Kidney (tissue), 14 donors: ENCODE data around the gene EPB41L3. TPM values are rescaled to one million over a fixed set of nuclear protein-coding genes. Genes with fewer than 3 reads are reported as not detected.

Experiments used
- DNase-seq, 5 donors: peaks; one replicate each; pipeline ENCODE4 v3.0.0-alpha.2; 2013 to 2020
- FAIRE-seq: peaks from 2 replicates; lab custom pipeline; 2012; peaks lifted over from hg19 to GRCh38; lab: Jason Lieb, UNC
- H3K27ac ChIP-seq, 2 donors: one replicate each; pipeline ENCODE4 v1.7.0; 2013; ENCODE audit warnings: low read depth in 2 of 2, low read length in 2 of 2, inconsistent platforms in 1 of 2
- H3K27me3 ChIP-seq: one replicate; pipeline ENCODE4 v1.7.1; 2013; ENCODE audit warnings: low read length, inconsistent platforms; ENCODE audit not compliant: control insufficient read depth, insufficient read depth
- H3K36me3 ChIP-seq, 3 donors: one replicate each; pipeline versions ENCODE4 v1.7.0 to v1.7.1; 2013; ENCODE audit warnings: low read length in 3 of 3, control low read depth in 1 of 3, inconsistent platforms in 1 of 3; ENCODE audit not compliant: insufficient read depth in 3 of 3, control insufficient read depth in 2 of 3
- H3K4me1 ChIP-seq, 3 donors: one replicate each; pipeline versions ENCODE4 v1.7.0 to v1.7.1; 2013; ENCODE audit warnings: low read length in 3 of 3, inconsistent platforms in 1 of 3, low read depth in 1 of 3; ENCODE audit not compliant: control insufficient read depth in 2 of 3, insufficient read depth in 2 of 3
- H3K4me3 ChIP-seq, 3 donors: one replicate each; pipeline versions ENCODE4 v1.7.0 to v1.8.1; 2013; ENCODE audit warnings: low read length in 3 of 3, control low read depth in 1 of 3, inconsistent platforms in 1 of 3
- H3K9ac ChIP-seq, 3 donors: one replicate each; pipeline versions ENCODE4 v1.7.0 to v1.7.1; 2013; ENCODE audit warnings: low read length in 3 of 3, control low read depth in 1 of 3, inconsistent platforms in 1 of 3
- H3K9me3 ChIP-seq, 3 donors: one replicate each; pipeline versions ENCODE4 v1.7.0 to v1.7.1; 2013; ENCODE audit warnings: low read length in 3 of 3, control low read depth in 1 of 3, inconsistent platforms in 1 of 3; ENCODE audit not compliant: control insufficient read depth in 2 of 3, insufficient read depth in 1 of 3
- CTCF ChIP-seq: IDR thresholded peaks from 3 replicates; pipeline ENCODE4 v1.5.1; 2012; ENCODE audit warnings: mild to moderate bottlenecking, moderate library complexity, borderline replicate concordance; ENCODE audit not compliant: insufficient read depth; ENCODE audit errors: extremely low read depth
- intact Hi-C: fragments of 100-400 bp; cut with DNase I; formaldehyde crosslinking; loops from one replicate; pipeline ENCODE4 v1.11.1; 2022
- polyA plus RNA-seq: library from polyadenylated mRNA; stranded (reverse); fragments of 350-450 nt; fragmentation: Illumina TruSeq; extraction: RNeasy Lipid Tissue Mini Kit (QIAGEN cat#74804); gene quantifications from one replicate; pipeline ENCODE4 v1.2.3, GENCODE V29; 2014; ENCODE audit warnings: low read depth, low replicate concordance; ENCODE audit not compliant: insufficient read depth
- total RNA-seq: library from RNA; stranded (reverse); fragmentation: NEBNext Ultra II Directional; extraction: Animal tissue kit (Norgen Biotek cat#: 25700); gene quantifications from one replicate; pipeline ENCODE4 v1.2.1, GENCODE V29; 2021
- donor health status: control.
- donor health status: control.
- donor health status: control.
- donor health status: control.
- donor health status: control.
- donor health status: DM: yes; HTN: yes; CAD: no.
- donor health status: Normal renal cell carcinoma (clear cell type).

Gene EPB41L3
- total and polyA plus RNA-seq, 2 donors from 2014 or later: 35.3 to 44.6 TPM

GRCh38 chr18:5466256-5466655, 77.5 kb downstream of the EPB41L3 start:
- no peaks in the 10 kb centered on the region for H3K9me3 ChIP-seq
- H3K36me3 ChIP-seq: peaks cover 0 to 4% (median 0%) of the 10 kb centered on the region in 3 donors
- no peak overlapping the region for H3K9ac ChIP-seq
- no peak for DNase-seq
- no peak for TF ChIP-seq CTCF
- no peak for FAIRE-seq
- H3K27me3 ChIP-seq: no peaks in the 10 kb centered on the region
- H3K27ac ChIP-seq: no peak overlapping the region
- intact Hi-C loops: no loop called here
- H3K4me3 ChIP-seq: no peak overlapping the region
- H3K4me1 ChIP-seq: peaks cover 3 to 12% (median 4%) of the 10 kb centered on the region in 3 donors

GRCh38 chr18:5464251-5464650, 79.5 kb downstream of the EPB41L3 start:
- H3K27ac ChIP-seq: no peak overlapping the region
- no peaks in the 10 kb centered on the region for H3K36me3 ChIP-seq
- FAIRE-seq: no peak

GRCh38 chr18:5463831-5464230, 80.0 kb downstream of the EPB41L3 start:
- no peak overlapping the region for H3K4me3 ChIP-seq
- no peak overlapping the region for H3K9ac ChIP-seq
- H3K27me3 ChIP-seq: no peaks in the 10 kb centered on the region
- FAIRE-seq: no peak
- H3K4me1 ChIP-seq: peaks cover 6 to 23% (median 10%) of the 10 kb centered on the region in 3 donors
- no peak for TF ChIP-seq CTCF
- intact Hi-C loops: no loop called here
- no peaks in the 10 kb centered on the region for H3K9me3 ChIP-seq
- no peaks in the 10 kb centered on the region for H3K36me3 ChIP-seq
- no peak for DNase-seq
- H3K27ac ChIP-seq: peak overlapping the region in 1 of 2 donors; percentile 7

More at GRCh38 chr18:5464251-5464650, 79.5 kb downstream of the EPB41L3 start:
- no peaks in the 10 kb centered on the region for H3K27me3 ChIP-seq
- no peak overlapping the region for H3K4me3 ChIP-seq
- TF ChIP-seq CTCF: no peak
- intact Hi-C loops: no loop called here
- peaks cover 6 to 23% (median 10%) of the 10 kb centered on the region in 3 donors for H3K4me1 ChIP-seq
- no peak for DNase-seq
- no peaks in the 10 kb centered on the region for H3K9me3 ChIP-seq
- no peak overlapping the region for H3K9ac ChIP-seq

GRCh38 chr18:5463390-5463789, 80.4 kb downstream of the EPB41L3 start:
- H3K9ac ChIP-seq: no peak overlapping the region
- H3K4me3 ChIP-seq: no peak overlapping the region
- H3K27me3 ChIP-seq: no peaks in the 10 kb centered on the region
- peak overlapping the region in 1 of 2 donors; percentile 7 for H3K27ac ChIP-seq
- H3K4me1 ChIP-seq: peaks cover 6 to 23% (median 10%) of the 10 kb centered on the region in 3 donors
- DNase-seq (peak in 1 of 5 donors; percentile 27), FAIRE-seq (no peak)
- H3K9me3 ChIP-seq: no peaks in the 10 kb centered on the region
- no peak for TF ChIP-seq CTCF
- intact Hi-C loops: no loop called here
- no peaks in the 10 kb centered on the region for H3K36me3 ChIP-seq
